Measurements from ENCODE around the gene TEX36. TPM values are rescaled to one million over a fixed set of nuclear protein-coding genes. Genes with fewer than 3 reads are reported as not detected.
"Not testable (repeated sequence)": the region's sequence is repeated elsewhere in the genome, so short reads cannot be mapped to it uniquely, and the experiment has no call there.

Gene TEX36
- total RNA-seq, 1 experiment from 2014 or later: not detected

GRCh38 chr10:125698481-125698998 is 15.6 kb upstream of the TEX36 start:
- H3K9ac ChIP-seq (ENCODE audit: extremely low read depth, insufficient read length, low read length): no peak overlapping the region
- no peak overlapping the region for H4K5ac ChIP-seq (ENCODE audit: insufficient read length, low read depth, low read length)
- no peaks in the 10 kb centered on the region for H3K79me2 ChIP-seq (ENCODE audit: insufficient read depth, low read length)
- no peak overlapping the region for H3K27ac ChIP-seq (ENCODE audit: insufficient read length, low read depth, low read length)
- no peak overlapping the region for H2BK20ac ChIP-seq (ENCODE audit: low read depth, low read length, poor library complexity, severe bottlenecking)
- H3K23ac ChIP-seq (ENCODE audit: insufficient read length, low read depth, low read length): no peak overlapping the region
- H4K20me1 ChIP-seq (ENCODE audit: control insufficient read depth, insufficient read depth, insufficient read length): no peaks in the 10 kb centered on the region
- H2BK120ac ChIP-seq (ENCODE audit: low read depth, low read length, poor library complexity, severe bottlenecking): no peak overlapping the region
- DNase-seq: no peak
- no peak overlapping the region for H3K4ac ChIP-seq (ENCODE audit: low read depth, low read length)
- H2BK15ac ChIP-seq (ENCODE audit: low read depth, low read length): no peak overlapping the region
- no peaks in the 10 kb centered on the region for H3K27me3 ChIP-seq (ENCODE audit: insufficient read depth, low read length)
- H3K4me2 ChIP-seq (ENCODE audit: insufficient read depth, insufficient read length, low read length): no peak overlapping the region
- Mint-ChIP-seq H3K4me3 (no peak overlapping the region), H3K27ac (no peak overlapping the region; a peak in 3 of 7 replicates), H3K27me3 (ENCODE audit: low read depth) (peaks cover 4% of the 10 kb centered on the region), H3K9me3 (peaks cover 3 to 6% of the 10 kb centered on the region in 2 experiments; a peak in 3 of 5 replicates), H3K36me3 (ENCODE audit: insufficient read depth in 1 of 3, low read depth in 3 of 3) (no peaks in the 10 kb centered on the region; a peak in 1 of 7 replicates), H3K4me1 (peaks cover 0 to 1% of the 10 kb centered on the region in 2 experiments; a peak in 2 of 4 replicates)
- H3K56ac ChIP-seq (ENCODE audit: insufficient read length, low read depth, low read length): no peak overlapping the region
- H3K9me3 ChIP-seq (ENCODE audit: control insufficient read depth, low read depth, low read length): no peaks in the 10 kb centered on the region
- TF ChIP-seq CTCF (conservative IDR thresholded peaks at IDR 0.05): peak; percentile 21; the same call in 1 of the 3 replicates
- H3K4me1 ChIP-seq (ENCODE audit: insufficient read depth, low read length): 0 out of 2 replicates have a peak, but pooled peaks cover under 1% of the 10 kb centered on the region
- no peak overlapping the region for H3T11ph ChIP-seq (ENCODE audit: low read length)
- no peak overlapping the region for H2AFZ ChIP-seq (ENCODE audit: low read length)
- H2AK5ac ChIP-seq (ENCODE audit: insufficient read length, low read length): no peak overlapping the region
- H2BK12ac ChIP-seq (ENCODE audit: insufficient read length, low read depth, low read length): no peak overlapping the region
- no peak overlapping the region for H2BK5ac ChIP-seq (ENCODE audit: insufficient read length, low read length)
- no peak overlapping the region for H4K91ac ChIP-seq (ENCODE audit: insufficient read length, low read depth, low read length)
- no peak overlapping the region for H3K18ac ChIP-seq (ENCODE audit: insufficient read length, low read depth, low read length)
- H3K23me2 ChIP-seq (ENCODE audit: insufficient read length, low read depth, low read length, poor library complexity, severe bottlenecking): no peaks in the 10 kb centered on the region
- H3K14ac ChIP-seq (ENCODE audit: insufficient read depth, low read length): no peak overlapping the region
- WGBS (ENCODE audit: extremely low coverage, insufficient read length, low lambda C conversion rate): no CpG with 5 or more reads among the region's 9 CpGs
- H3K79me1 ChIP-seq (ENCODE audit: insufficient read depth, low read depth, low read length, poor library complexity, severe bottlenecking): no peaks in the 10 kb centered on the region
- H4K8ac ChIP-seq (replicated peaks; ENCODE audit: insufficient read length, low read depth, low read length): no peak overlapping the region

- H4K91ac ChIP-seq (ENCODE audit: insufficient read length, low read depth, low read length); DNase-seq; H2AFZ ChIP-seq (ENCODE audit: low read length); H4K5ac ChIP-seq (ENCODE audit: insufficient read length, low read depth, low read length); H3K27ac Mint-ChIP-seq; H3K9me3 Mint-ChIP-seq; H3T11ph ChIP-seq (ENCODE audit: low read length); H2BK5ac ChIP-seq (ENCODE audit: insufficient read length, low read length); H3K27me3 ChIP-seq (ENCODE audit: insufficient read depth, low read length); H3K9ac ChIP-seq (ENCODE audit: extremely low read depth, insufficient read length, low read length); H3K4me1 Mint-ChIP-seq; H3K4me2 ChIP-seq (ENCODE audit: insufficient read depth, insufficient read length, low read length); H3K14ac ChIP-seq (ENCODE audit: insufficient read depth, low read length); H3K79me1 ChIP-seq (ENCODE audit: insufficient read depth, low read depth, low read length, poor library complexity, severe bottlenecking); H3K18ac ChIP-seq (ENCODE audit: insufficient read length, low read depth, low read length); H3K9me3 ChIP-seq (ENCODE audit: control insufficient read depth, low read depth, low read length); H2BK120ac ChIP-seq (ENCODE audit: low read depth, low read length, poor library complexity, severe bottlenecking); H2BK20ac ChIP-seq (ENCODE audit: low read depth, low read length, poor library complexity, severe bottlenecking); H4K20me1 ChIP-seq (ENCODE audit: control insufficient read depth, insufficient read depth, insufficient read length); H2BK15ac ChIP-seq (ENCODE audit: low read depth, low read length); H3K56ac ChIP-seq (ENCODE audit: insufficient read length, low read depth, low read length); H3K27ac ChIP-seq (ENCODE audit: insufficient read length, low read depth, low read length); H3K4ac ChIP-seq (ENCODE audit: low read depth, low read length); H2BK12ac ChIP-seq (ENCODE audit: insufficient read length, low read depth, low read length); H3K79me2 ChIP-seq (ENCODE audit: insufficient read depth, low read length); H3K27me3 Mint-ChIP-seq (ENCODE audit: low read depth); H3K36me3 Mint-ChIP-seq (ENCODE audit: insufficient read depth in 1 of 3, low read depth in 3 of 3); H3K4me1 ChIP-seq (ENCODE audit: insufficient read depth, low read length); H2AK5ac ChIP-seq (ENCODE audit: insufficient read length, low read length); H3K23ac ChIP-seq (ENCODE audit: insufficient read length, low read depth, low read length); H4K8ac ChIP-seq (replicated peaks; ENCODE audit: insufficient read length, low read depth, low read length); H3K4me3 Mint-ChIP-seq; H3K23me2 ChIP-seq (ENCODE audit: insufficient read length, low read depth, low read length, poor library complexity, severe bottlenecking): not testable (repeated sequence)
- WGBS (ENCODE audit: extremely low coverage, insufficient read length, low lambda C conversion rate): no CpG with 5 or more reads among the region's 6 CpGs
These were observed 13.9 kb upstream of the TEX36 start for GRCh38 chr10:125696884-125697283.
